ENCODE data around the gene ZNF83. TPM values are rescaled to one million over a fixed set of nuclear protein-coding genes. Genes with fewer than 3 reads are reported as not detected.
A peak's percentile ranks its signal among the peaks of the same experiment; 100 is the strongest.
"Not testable (repeated sequence)": the region's sequence is repeated elsewhere in the genome, so short reads cannot be mapped to it uniquely, and the experiment has no call there.

Gene ZNF83
- total RNA-seq (2022) (36.8 and 39.4 TPM in 2 replicates), Bru-seq, nascent RNA (percentile 71 among the genes with signal in this experiment), BruChase-seq, experiment 1, labeled RNA remaining after a 2-hour chase (percentile 73 among the genes with signal in this experiment), BruChase-seq, experiment 2, labeled RNA remaining after a 6-hour chase (percentile 77 among the genes with signal in this experiment)
- long read RNA-seq, transcript ZNF83-202 (4 exons, 2,726 nt), result major isoform, 14 of 40 reads
- long read RNA-seq, partial matches to known transcripts, result 1 of 40 reads
- long read RNA-seq, other reads (novel, unspliced or antisense), result 18 of 40 reads

DNA sequence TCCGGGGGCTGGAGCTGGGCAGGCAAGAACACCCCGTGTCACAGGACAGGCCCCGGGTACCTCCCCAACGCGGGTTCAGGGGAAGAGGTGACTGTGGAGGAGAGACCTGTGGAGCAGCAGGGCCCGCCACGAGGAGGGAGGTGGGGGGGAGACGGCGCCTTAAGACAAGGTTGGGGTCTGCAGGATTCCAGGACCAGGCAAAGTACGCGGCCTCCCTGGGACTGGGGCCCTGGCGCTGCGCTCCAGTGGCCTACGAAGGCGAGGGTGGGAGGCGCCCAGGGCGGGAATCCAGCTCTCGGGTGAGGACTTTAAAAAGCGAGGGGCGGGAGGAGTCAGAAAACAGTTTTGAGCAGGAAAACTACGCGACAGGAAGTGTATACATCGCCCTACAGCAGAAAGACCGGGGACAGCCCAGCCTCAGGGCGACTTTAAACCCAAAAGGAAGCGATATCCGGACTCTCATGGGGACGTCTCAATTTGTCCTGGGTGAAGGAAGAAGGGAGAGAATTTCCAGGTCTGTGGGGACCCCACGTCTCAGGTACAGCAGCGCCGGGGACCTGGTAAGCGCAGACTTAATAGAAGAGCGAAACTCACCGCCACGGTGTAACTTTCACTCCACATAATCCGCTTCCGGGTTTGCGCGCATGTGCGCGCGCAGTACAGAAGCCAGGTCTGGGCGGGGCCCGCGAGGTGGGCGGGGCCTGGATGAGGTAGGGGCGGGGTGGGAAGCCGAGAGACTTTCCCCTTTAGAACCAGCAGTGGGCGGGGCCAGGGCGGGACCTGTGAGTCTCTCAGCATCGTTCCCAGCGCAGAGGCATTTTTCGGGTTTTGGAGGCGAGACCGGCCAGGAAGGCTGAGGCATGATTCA, at the start of gene ZNF83:
ZNF83 (minus strand) TSS at position 638 of the 868 bp plus-strand sequence.
- Histone ChIP-seq H3K4me1 (peaks cover 5% of the 10 kb centered on the region; the same call in 1 of the 2 replicates), H3K4me3 (ENCODE audit: low read depth, low read length) (peak within 1 kb of the TSS; percentile 47), H3K9me3 (peaks cover 5% of the 10 kb centered on the region; the same call in 1 of the 2 replicates), H3K27me3 (replicated peaks; ENCODE audit: control insufficient read depth, insufficient read depth, low read length) (no peaks in the 10 kb centered on the region), H3K36me3 (ENCODE audit: control insufficient read depth, insufficient read depth, low read length) (no peaks in the 10 kb centered on the region)
- ChIA-PET POLR2A (interaction anchor here (0.6 kb wide), 1 partner anchor 36 kb away, joined by 4 read pairs; no protein-coding TSS in a partner anchor), CTCF (interaction anchor here (1.0 kb wide), 1 partner anchor 36 kb away, joined by 3 read pairs; no protein-coding TSS in a partner anchor)
- TSS peak; percentile 71 for BruUV-seq (replicated peaks)
- peak; percentile 96 to 97 for DNase-seq
- H3K27me3 Mint-ChIP-seq (ENCODE audit: insufficient read depth, unreplicated experiment), result no peaks in the 10 kb centered on the region
- peaks cover 11% of the 10 kb centered on the region for H3K9me3 Mint-ChIP-seq (ENCODE audit: unreplicated experiment)
- peaks cover 22% of the 10 kb centered on the region for H3K4me1 Mint-ChIP-seq (ENCODE audit: low read depth, unreplicated experiment)
- peak within 1 kb of the TSS; percentile 93 for H3K27ac Mint-ChIP-seq (ENCODE audit: unreplicated experiment)
- intact Hi-C loops (cut with micrococcal nuclease; ENCODE audit: unreplicated experiment), result loop anchor here (1.0 kb wide), 1 partner anchor 110 kb away; no protein-coding TSS in a partner anchor
- TF ChIP-seq, protein P1, sequence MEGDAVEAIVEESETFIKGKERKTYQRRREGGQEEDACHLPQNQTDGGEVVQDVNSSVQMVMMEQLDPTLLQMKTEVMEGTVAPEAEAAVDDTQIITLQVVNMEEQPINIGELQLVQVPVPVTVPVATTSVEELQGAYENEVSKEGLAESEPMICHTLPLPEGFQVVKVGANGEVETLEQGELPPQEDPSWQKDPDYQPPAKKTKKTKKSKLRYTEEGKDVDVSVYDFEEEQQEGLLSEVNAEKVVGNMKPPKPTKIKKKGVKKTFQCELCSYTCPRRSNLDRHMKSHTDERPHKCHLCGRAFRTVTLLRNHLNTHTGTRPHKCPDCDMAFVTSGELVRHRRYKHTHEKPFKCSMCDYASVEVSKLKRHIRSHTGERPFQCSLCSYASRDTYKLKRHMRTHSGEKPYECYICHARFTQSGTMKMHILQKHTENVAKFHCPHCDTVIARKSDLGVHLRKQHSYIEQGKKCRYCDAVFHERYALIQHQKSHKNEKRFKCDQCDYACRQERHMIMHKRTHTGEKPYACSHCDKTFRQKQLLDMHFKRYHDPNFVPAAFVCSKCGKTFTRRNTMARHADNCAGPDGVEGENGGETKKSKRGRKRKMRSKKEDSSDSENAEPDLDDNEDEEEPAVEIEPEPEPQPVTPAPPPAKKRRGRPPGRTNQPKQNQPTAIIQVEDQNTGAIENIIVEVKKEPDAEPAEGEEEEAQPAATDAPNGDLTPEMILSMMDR (IDR thresholded peaks at IDR 0.05; ENCODE audit: insufficient read depth in 1 of 2, low read depth in 1 of 2, low read length in 1 of 2, severe bottlenecking in 1 of 2, unreplicated experiment in 1 of 2), result no peak
- peaks cover 50% of the 10 kb centered on the region for H3K36me3 Mint-ChIP-seq (ENCODE audit: insufficient read depth, unreplicated experiment)
- peak within 1 kb of the TSS; percentile 85 for H3K4me3 Mint-ChIP-seq (ENCODE audit: unreplicated experiment)

DNA sequence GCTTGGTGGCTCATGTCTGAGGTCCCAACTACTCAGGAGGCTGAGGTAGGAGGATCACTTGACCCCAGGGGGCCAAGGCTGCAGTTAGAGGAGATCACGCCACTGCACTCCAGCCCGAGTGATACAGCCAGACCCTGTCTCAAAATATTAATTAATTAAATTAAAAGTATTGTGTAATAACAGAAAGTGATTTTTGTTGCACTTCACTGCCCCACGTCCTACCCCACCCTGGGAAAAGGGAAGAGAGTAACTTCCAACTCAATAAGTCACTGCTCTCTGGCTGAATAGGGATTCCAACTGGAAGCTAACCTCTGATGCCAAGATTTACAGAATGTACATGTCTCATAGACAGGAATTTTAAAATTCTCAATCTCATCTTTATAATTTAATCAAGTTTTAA, 49.5 kb upstream of the ZNF83 start:
- no peaks in the 10 kb centered on the region for H3K27me3 ChIP-seq (replicated peaks; ENCODE audit: control insufficient read depth, insufficient read depth, low read length)
- Mint-ChIP-seq H3K4me3 (ENCODE audit: unreplicated experiment) (no peak overlapping the region), H3K27me3 (ENCODE audit: insufficient read depth, unreplicated experiment) (no peaks in the 10 kb centered on the region), H3K36me3 (ENCODE audit: insufficient read depth, unreplicated experiment) (peaks cover 44% of the 10 kb centered on the region), H3K27ac (ENCODE audit: unreplicated experiment) (no peak overlapping the region), H3K4me1 (ENCODE audit: low read depth, unreplicated experiment) (peaks cover 26% of the 10 kb centered on the region), H3K9me3 (ENCODE audit: unreplicated experiment) (peaks cover 10% of the 10 kb centered on the region)
- no peak for DNase-seq
- TF ChIP-seq, protein P1 (IDR thresholded peaks at IDR 0.05; ENCODE audit: insufficient read depth in 1 of 2, low read depth in 1 of 2, low read length in 1 of 2, severe bottlenecking in 1 of 2, unreplicated experiment in 1 of 2), result no peak
- intact Hi-C loops (cut with micrococcal nuclease; ENCODE audit: unreplicated experiment), result no loop called here
- BruUV-seq (replicated peaks), result no TSS peak
- H3K4me1 ChIP-seq, result 0 out of 2 replicates have a peak, but pooled peaks cover 9% of the 10 kb centered on the region
- H3K4me3 ChIP-seq (ENCODE audit: low read depth, low read length), result no peak overlapping the region
- POLR2A ChIA-PET, result no interaction called here
- CTCF ChIA-PET, result no interaction called here
- no peaks in the 10 kb centered on the region for H3K9me3 ChIP-seq
- H3K36me3 ChIP-seq (ENCODE audit: control insufficient read depth, insufficient read depth, low read length), result no peaks in the 10 kb centered on the region; the same call in 1 of the 2 replicates

DNA sequence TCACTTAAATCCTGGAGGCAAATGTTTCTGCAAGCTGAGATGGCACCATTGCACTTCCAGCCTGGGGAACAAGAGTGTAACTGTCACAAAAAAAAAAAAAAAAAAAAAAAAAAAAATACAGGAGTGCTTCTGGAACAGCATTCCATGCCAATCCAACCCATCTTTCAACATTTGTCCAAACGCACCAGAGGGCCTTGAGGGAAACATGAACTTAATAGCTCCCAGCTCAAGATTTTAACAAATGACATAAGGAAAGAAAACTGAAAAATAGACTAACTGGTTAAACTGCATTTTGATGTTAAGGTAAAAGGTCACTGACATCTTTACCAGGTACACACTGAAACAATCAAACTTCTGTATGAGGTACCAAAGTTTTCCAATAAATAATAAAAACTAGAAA, 47.7 kb upstream of the ZNF83 start:
- no peak overlapping the region for H3K27ac Mint-ChIP-seq (ENCODE audit: unreplicated experiment)
- peaks cover 10% of the 10 kb centered on the region for H3K9me3 Mint-ChIP-seq (ENCODE audit: unreplicated experiment)
- BruUV-seq (replicated peaks), result no TSS peak
- no peaks in the 10 kb centered on the region for H3K27me3 ChIP-seq (replicated peaks; ENCODE audit: control insufficient read depth, insufficient read depth, low read length)
- TF ChIP-seq, protein P1 (IDR thresholded peaks at IDR 0.05; ENCODE audit: insufficient read depth in 1 of 2, low read depth in 1 of 2, low read length in 1 of 2, severe bottlenecking in 1 of 2, unreplicated experiment in 1 of 2), result no peak
- peaks cover 21% of the 10 kb centered on the region for H3K4me1 Mint-ChIP-seq (ENCODE audit: low read depth, unreplicated experiment)
- CTCF ChIA-PET, result no interaction called here
- no peak for DNase-seq
- intact Hi-C loops (cut with micrococcal nuclease; ENCODE audit: unreplicated experiment), result no loop called here
- POLR2A ChIA-PET, result no interaction called here
- 0 out of 2 replicates have a peak, but pooled peaks cover 4% of the 10 kb centered on the region for H3K4me1 ChIP-seq
- no peaks in the 10 kb centered on the region for H3K27me3 Mint-ChIP-seq (ENCODE audit: insufficient read depth, unreplicated experiment)
- H3K4me3 ChIP-seq (ENCODE audit: low read depth, low read length), result no peak overlapping the region
- H3K36me3 ChIP-seq (ENCODE audit: control insufficient read depth, insufficient read depth, low read length), result no peaks in the 10 kb centered on the region; the same call in 1 of the 2 replicates
- H3K4me3 Mint-ChIP-seq (ENCODE audit: unreplicated experiment), result no peak overlapping the region
- no peaks in the 10 kb centered on the region for H3K9me3 ChIP-seq
- peaks cover 45% of the 10 kb centered on the region for H3K36me3 Mint-ChIP-seq (ENCODE audit: insufficient read depth, unreplicated experiment)

DNA sequence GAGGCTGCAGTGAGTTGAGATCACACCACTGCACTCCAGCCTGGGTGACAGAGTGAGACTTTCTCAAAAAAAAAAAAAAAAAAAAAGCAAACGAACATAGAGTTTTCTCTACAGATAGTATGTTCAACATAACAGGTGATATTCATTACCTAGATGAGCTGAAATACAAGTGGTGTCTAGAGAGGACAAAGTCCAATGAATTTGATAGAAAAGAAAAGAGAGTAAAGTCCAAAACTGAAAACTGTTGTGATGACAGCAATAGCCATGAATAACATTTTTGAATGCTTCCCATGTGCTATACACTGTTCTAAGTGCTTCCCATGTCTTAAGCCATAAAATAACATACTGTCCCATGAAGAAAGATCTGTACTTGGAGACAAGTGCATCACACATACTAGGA, 43.1 kb upstream of the ZNF83 start:
- H3K4me1 ChIP-seq; H3K9me3 ChIP-seq; H3K4me3 ChIP-seq (ENCODE audit: low read depth, low read length); CTCF ChIA-PET; H3K27ac Mint-ChIP-seq (ENCODE audit: unreplicated experiment); H3K27me3 ChIP-seq (replicated peaks; ENCODE audit: control insufficient read depth, insufficient read depth, low read length); H3K27me3 Mint-ChIP-seq (ENCODE audit: insufficient read depth, unreplicated experiment); intact Hi-C loops (cut with micrococcal nuclease; ENCODE audit: unreplicated experiment); DNase-seq; H3K36me3 ChIP-seq (ENCODE audit: control insufficient read depth, insufficient read depth, low read length); H3K9me3 Mint-ChIP-seq (ENCODE audit: unreplicated experiment); POLR2A ChIA-PET; H3K4me1 Mint-ChIP-seq (ENCODE audit: low read depth, unreplicated experiment); BruUV-seq (replicated peaks); H3K4me3 Mint-ChIP-seq (ENCODE audit: unreplicated experiment): not testable (repeated sequence)
- peaks cover 37% of the 10 kb centered on the region for H3K36me3 Mint-ChIP-seq (ENCODE audit: insufficient read depth, unreplicated experiment)

All from Caco-2 (cell line).